H54 (cell line): ENCODE data around the gene NTRK3.

Experiments used
- DNase-seq: peaks from one replicate; pipeline ENCODE4 v3.0.0; 2011; ENCODE audit warnings: low spot score, mixed read lengths; ENCODE audit not compliant: insufficient read length
- FAIRE-seq: peaks from 3 replicates; lab custom pipeline; 2011; peaks lifted over from hg19 to GRCh38; lab: Jason Lieb, UNC
- POLR2A ChIP-seq: IDR thresholded peaks from 2 replicates; pipeline ENCODE4 v1.6.1; 2011; ENCODE audit warnings: low read depth, mild to moderate bottlenecking, low read length

The NTRK3 gene

GRCh38 chr15:88231909-88232644 is 24.5 kb downstream of the NTRK3 start:
- no peak for TF ChIP-seq POLR2A
- FAIRE-seq = no peak
- no peak for DNase-seq

DNA sequence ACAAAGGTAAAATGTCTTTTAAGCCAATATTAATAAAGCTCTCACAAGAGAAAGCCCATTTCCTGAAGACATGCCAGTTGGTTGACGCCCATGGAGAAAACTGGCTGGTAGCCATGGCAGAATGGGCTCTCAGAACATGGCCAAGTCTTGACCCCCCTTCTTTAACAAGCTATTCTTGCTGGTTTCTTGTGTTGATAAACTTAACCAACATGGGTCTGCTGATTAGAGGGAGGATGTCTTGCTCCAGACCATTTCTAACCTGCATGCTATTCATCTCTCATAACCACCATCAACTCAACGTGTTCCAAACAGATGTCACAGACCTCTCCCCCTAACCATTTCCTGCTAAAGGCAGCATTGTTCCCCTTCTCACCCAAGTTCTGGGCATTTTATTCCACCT is 25.7 kb downstream of the NTRK3 start:
- DNase-seq (no peak), FAIRE-seq (no peak)
- TF ChIP-seq POLR2A = no peak

- FAIRE-seq = no peak
- TF ChIP-seq POLR2A = no peak
These were observed 31.1 kb downstream of the NTRK3 start for GRCh38 chr15:88225461-88225860.

DNA sequence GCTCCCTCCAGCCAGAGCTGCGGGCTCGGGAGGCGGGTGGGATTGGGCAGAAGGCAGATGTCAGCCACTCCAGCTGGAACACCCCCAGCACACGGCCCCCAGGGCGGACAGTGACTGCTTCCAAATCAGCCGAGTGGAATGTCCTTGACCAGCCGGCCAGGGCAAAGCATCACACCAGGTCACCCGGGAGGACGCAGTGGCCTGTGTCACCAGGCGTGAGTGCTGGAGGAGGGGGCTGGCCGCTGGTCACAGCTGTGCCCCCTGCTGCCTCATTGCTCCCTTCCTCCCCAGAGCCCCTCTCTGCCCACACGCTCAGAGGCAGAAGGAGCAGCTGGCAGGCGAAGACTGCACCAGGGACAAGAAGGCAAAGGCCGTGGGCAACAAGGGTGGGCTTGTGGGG is 33.5 kb downstream of the NTRK3 start:
- TF ChIP-seq POLR2A = no peak
- no peak for FAIRE-seq
- no peak for DNase-seq

More at GRCh38 chr15:88225461-88225860, 31.1 kb downstream of the NTRK3 start:
- DNase-seq = no peak

- no peak for TF ChIP-seq POLR2A
- DNase-seq (no peak), FAIRE-seq (no peak)
These were observed 34.7 kb downstream of the NTRK3 start for GRCh38 chr15:88221836-88222235.

GRCh38 chr15:88220443-88221335 is 35.9 kb downstream of the NTRK3 start:
- DNase-seq (no peak), FAIRE-seq (no peak)
- no peak for TF ChIP-seq POLR2A

DNA sequence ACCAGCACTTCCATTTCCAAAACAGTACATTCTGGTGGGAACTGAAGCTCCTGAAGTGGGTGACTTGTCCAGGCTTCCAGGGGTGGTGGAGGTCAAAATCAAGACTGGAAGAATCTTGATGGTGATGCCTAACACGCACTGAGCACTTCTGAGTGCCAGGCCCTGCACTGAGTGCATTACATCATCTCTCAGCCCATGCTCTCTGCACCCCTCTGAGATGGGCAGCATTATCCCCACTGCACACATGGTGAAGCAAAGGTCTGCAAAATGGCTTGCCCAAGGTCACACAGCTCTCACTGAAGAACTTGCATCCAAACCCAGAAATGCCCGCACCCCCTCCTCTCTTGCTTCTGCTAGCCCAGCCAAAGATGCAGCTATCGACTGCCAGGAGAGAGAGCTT is 36.9 kb downstream of the NTRK3 start:
- FAIRE-seq = no peak
- TF ChIP-seq POLR2A = no peak
- no peak for DNase-seq

DNA sequence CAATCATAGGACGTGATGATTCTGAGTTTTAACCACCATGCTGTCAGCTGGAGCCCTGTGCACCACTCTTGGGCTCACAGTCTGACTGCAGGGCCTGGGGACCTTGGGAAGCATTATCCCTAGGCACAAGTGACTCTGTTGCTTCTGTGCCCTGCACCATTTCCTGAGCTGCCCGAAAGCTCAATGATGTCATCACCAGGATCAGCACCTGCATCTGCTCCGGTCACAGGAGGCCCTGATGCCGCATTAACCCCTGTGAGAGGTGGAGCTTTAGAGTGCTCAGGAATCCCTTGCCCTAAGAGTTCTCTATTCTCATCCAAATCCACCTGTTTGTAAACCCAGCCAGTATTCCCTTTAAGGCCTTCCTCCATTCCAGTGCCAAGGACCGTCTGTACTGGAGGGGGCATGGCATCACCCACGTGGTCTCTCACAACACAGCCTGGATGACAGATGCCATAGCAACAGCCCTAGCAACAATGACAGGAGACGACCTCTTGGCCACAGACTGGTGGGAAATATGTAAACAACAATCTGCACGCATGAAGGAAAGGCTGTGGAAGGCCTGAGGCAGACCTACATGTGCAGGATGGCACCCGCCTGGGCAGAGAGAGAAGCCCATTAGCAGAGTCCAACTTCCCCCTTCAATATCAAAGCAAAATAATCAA is 37.9 kb downstream of the NTRK3 start:
- no peak for TF ChIP-seq POLR2A
- no peak for FAIRE-seq
- DNase-seq = no peak

GRCh38 chr15:88215066-88215648 is 41.4 kb downstream of the NTRK3 start:
- DNase-seq (no peak), FAIRE-seq (no peak)

GRCh38 chr15:88209111-88209510 is 47.4 kb downstream of the NTRK3 start:
- no peak for FAIRE-seq
- TF ChIP-seq POLR2A = no peak
- DNase-seq = no peak

More at GRCh38 chr15:88215066-88215648, 41.4 kb downstream of the NTRK3 start:
- TF ChIP-seq POLR2A = no peak

- no peak for TF ChIP-seq POLR2A
These were observed 48.1 kb downstream of the NTRK3 start for GRCh38 chr15:88208396-88208795.

GRCh38 chr15:88207565-88207964 is 49.0 kb downstream of the NTRK3 start:
- DNase-seq (no peak), FAIRE-seq (no peak)
- no peak for TF ChIP-seq POLR2A

More at GRCh38 chr15:88208396-88208795, 48.1 kb downstream of the NTRK3 start:
- FAIRE-seq (no peak), DNase-seq (no peak)

DNA sequence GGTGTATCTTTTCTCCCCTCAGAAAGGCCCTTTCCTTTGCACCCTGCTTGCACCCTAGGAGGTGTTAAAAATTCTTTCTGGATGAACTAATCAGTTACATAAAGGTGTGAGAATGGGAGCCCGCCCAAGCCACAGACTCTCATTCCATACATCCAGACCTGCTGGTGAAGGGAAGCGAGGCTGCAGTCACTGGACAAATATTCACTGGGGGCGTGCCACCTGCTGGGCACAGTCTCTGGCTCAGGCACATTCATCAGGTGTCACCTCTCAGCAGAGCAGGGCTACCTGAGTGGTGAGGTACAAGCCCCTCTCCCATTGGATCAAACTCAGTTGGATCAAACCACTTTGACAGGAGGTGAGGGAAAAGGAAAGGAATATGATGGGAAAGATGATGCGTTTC is 52.0 kb downstream of the NTRK3 start:
- DNase-seq (no peak), FAIRE-seq (no peak)
- no peak for TF ChIP-seq POLR2A
